Forelimb muscle (tissue), 1 donor: ENCODE data around the gene GRK7. TPM values are rescaled to one million over a fixed set of nuclear protein-coding genes. Genes with fewer than 3 reads are reported as not detected.
"Not testable (repeated sequence)": the region's sequence is repeated elsewhere in the genome, so short reads cannot be mapped to it uniquely, and the experiment has no call there.

Experiments
- DNase-seq: peaks from one replicate; pipeline ENCODE4 v3.0.0-alpha.2; 2013; ENCODE audit warnings: low read depth
- polyA plus RNA-seq: library from polyadenylated mRNA; unstranded; fragments of 120-200 nt; gene quantifications from one replicate; pipeline ENCODE4 v1.2.1, GENCODE V29; 2013; ENCODE audit not compliant: insufficient read length

Gene GRK7
- polyA plus RNA-seq, 1 donor: 0.10 TPM

DNA sequence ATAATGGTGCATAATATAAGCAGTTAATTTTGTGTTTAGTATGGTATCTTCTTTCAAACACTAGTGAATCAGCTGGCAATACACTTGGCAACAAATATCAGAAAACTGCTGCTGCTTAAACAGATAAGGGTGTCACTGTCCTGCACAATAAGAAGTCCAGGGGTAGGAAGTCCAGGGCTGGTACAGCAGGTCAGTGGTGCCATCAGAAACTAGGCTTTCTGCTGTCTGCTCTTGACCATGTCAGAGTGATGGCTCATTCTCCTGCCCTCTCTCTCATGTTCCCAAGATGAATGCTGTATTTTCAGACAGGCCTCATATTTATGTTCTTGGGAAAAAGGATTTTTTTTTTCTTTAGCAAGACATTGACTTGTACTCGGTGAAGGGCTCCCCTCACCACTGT lies 9.2 kb upstream of the GRK7 start:
- no peak for DNase-seq

DNA sequence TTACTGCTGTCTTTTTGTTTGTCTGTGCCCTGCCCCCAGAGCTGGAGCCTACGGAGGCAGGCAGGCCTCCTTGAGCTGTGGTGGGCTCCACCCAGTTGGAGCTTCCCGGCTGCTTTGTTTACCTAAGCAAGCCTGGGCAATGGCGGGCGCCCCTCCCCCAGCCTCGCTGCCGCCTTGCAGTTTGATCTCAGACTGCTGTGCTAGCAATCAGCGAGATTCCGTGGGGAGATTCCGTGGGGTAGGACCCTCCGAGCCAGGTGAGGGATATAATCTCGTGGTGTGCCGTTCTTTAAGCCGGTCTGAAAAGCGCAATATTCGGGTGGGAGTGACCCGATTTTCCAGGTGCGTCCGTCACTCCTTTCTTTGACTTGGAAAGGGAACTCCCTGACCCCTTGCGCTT lies 656 bp upstream of the GRK7 start:
- not testable (repeated sequence) for DNase-seq

DNA sequence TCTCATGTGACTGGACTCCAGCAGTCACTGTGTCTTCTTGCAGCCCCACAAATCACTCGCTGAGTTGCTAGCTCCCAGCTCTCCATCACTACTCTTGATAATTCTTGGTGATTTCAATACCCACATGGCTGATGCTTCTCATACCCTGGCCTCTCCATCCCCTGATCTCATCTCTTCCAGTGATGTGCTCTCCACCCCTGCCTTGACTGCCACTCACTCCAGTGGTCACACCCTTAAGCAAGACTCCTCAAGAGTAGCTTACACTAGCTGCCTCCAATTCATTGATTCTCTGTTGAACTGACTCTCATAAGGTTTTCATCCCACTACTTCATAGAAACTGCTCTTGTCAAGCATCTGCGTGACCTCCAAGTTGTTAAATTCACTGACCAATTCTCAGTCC lies 837 bp downstream of the GRK7 start:
- DNase-seq: no peak

DNA sequence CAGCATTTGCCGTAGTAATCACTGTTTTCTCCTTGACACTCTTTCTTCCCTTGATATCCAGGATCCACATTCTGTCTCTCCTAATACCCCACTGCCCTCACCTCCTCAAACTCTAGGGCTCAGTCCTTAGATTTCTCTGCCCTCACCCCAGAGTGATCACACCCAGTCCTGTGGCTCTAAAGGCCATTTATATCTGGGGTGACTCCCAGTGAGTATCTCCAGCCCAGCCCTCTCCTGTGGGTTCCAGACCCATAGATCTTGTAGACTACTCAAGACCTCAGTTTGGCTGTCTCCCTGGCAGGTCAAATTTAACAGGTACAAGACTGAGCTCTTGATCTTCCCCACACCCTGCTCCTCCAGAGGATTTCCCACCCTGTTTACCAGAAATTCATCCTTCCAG lies 1.3 kb downstream of the GRK7 start:
- DNase-seq: no peak

DNA sequence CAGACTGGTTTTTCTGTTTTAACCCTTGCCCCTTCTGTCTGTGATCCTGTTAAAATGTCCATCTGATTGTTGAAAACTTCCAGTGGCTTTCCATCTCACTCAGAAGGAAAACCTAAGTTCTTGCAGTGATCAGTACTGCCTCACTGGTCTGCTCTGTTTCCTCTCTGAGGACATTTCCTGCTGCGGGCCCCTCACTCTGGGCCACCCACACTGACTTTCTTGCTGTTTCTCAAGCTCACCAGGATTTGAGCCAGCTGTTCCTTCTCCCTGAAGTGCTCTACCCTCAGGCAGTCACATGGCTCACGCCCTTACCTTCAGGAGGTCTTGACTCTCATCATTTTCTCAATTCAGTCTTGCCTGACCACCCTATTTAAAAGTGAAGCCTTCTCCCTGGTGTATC lies 1.8 kb downstream of the GRK7 start:
- DNase-seq: no peak

DNA sequence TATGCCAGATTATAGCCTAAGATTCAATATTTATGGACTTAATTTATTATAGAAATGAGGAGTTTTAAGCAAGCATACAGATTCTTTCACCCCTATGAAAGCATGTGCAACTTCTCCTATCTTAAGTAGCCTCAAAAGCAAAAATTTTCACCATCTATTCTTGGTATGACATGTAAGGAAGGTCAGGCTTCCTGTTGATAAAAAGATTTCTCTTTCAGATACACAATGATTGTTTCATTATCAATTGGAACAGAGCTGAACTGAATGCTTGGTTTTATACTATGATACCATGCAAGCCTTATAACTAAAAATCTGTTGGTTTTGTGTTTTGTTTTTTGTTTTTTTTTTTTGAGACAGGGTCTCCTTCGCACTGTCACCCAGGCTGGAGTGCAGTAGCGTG lies 3.9 kb downstream of the GRK7 start:
- no peak for DNase-seq

DNA sequence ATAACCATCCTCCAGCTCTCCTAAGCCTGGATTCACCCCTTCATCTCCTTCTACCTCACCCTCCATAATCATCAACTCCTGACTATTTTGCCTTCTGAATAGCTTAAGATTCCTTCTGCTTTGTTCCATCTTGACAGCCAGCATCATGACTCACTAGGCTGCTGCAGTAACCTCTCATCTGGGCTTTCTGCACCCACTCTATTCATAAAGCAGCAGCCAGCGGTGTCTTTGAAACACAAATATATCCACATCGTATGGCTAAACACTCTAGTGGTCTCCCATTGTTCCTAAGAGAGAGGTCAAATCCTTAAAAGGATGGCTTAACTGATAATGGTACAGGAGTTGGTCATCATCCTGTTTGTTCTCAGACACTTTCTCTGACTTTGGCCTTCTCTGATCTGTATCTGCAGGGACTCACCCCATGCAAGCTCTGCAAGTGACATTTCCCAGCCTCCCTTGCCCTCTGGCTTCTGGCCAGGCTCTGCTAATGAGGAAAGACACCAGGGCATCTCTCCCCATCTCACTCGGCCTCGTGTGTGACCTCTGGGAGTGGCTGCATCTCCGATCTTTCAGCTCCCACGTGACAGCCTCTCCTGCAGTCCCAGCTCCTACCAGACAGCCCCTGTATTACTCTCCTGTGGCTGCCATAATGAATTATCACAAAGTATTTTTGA lies 6.2 kb downstream of the GRK7 start:
- no peak for DNase-seq

DNA sequence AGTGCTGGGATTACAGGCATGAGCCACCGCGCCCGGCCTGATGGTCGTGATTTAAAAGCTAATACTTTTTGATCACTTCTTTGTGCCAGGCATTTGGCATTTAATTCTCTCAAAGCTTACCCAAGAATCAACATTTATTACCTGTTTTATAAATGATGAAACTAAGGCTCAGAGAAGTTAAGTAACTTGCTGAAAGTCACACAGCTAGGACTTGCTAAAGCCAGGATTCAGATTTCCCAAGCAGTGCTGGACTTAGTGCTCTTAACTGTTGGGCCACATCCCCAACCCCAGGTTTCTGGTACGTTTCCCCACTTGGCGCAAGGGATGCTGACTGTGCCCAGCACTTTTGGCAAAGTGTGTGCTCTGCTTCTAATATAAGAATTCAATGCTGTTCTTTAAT lies 10.5 kb downstream of the GRK7 start:
- DNase-seq: no peak

DNA sequence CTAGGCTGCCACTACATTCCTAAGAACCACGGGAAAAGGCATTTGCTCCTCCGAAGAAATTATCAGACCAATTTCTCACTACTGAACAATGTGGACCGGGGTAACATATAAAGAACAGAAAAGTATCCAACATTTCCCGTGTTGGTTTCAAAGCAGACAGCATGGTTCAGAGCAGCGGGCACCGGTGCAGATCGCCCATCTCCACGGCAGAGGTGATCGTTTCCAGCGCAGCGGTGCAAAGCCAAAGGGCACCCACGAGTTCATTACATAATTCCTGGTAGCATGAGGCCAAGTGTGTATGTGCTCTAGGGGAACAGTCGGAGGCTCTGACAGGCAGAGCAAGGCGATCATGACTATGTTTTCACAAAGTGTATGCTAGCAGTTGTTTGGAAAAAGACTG lies 13.2 kb downstream of the GRK7 start:
- no peak for DNase-seq

DNA sequence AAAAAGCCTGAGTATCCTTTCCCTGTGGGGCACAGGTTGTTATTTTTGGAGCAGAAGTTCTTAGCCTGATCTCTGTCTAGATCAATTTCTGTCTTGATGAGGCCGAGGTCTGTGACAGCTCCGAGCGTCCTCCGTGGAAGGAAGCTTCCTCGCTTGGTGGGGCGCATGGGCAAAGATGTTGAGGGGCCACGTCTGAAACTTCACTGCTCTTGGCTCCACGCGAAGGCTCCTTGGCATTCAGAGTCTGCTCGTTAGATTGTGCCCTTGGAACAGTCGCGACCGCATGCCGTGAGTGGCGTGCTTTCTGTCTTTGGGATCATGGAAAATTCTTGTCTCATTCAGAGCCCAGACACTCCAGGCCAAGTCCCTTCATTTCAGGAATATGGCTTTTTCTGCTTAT lies 13.7 kb downstream of the GRK7 start:
- DNase-seq: no peak

DNA sequence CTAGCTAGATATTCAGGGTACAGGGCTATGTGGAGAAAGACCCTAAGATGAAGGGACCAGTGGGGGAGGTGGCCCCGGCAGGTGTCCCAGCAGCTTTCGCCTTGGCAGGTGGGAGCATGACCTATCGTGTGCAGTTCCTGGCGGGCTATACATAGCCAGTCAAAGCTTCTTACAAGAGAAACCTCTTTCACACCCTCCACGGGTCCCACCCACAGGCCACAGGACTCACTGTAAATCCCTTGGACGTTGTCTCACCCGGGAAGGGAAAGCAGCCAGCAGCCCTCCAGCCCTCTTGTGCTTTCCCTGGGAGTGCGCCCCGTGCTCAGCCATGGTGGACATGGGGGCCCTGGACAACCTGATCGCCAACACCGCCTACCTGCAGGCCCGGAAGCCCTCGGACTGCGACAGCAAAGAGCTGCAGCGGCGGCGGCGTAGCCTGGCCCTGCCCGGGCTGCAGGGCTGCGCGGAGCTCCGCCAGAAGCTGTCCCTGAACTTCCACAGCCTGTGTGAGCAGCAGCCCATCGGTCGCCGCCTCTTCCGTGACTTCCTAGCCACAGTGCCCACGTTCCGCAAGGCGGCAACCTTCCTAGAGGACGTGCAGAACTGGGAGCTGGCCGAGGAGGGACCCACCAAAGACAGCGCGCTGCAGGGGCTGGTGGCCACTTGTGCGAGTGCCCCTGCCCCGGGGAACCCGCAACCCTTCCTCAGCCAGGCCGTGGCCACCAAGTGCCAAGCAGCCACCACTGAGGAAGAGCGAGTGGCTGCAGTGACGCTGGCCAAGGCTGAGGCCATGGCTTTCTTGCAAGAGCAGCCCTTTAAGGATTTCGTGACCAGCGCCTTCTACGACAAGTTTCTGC lies 15.0 kb downstream of the GRK7 start:
- no peak for DNase-seq

DNA sequence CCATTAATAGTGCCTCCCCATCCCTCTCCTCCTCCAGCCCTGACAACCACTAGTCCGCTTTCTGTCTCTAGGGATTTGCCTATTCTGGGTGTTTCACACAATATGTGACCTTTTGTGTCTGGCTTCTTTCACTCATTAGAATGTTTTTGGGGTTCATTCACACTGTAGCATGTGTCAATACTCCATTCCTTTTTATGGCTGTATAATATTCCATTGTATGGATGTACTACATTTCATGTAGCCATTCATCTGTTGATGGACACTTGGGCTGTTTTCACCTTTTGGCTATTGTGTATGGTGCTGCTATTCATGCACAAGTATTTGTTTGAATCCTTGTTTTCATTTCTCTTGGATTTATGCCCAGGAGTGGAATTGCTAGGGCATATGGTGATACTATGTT lies 16.5 kb downstream of the GRK7 start:
- DNase-seq: no peak

DNA sequence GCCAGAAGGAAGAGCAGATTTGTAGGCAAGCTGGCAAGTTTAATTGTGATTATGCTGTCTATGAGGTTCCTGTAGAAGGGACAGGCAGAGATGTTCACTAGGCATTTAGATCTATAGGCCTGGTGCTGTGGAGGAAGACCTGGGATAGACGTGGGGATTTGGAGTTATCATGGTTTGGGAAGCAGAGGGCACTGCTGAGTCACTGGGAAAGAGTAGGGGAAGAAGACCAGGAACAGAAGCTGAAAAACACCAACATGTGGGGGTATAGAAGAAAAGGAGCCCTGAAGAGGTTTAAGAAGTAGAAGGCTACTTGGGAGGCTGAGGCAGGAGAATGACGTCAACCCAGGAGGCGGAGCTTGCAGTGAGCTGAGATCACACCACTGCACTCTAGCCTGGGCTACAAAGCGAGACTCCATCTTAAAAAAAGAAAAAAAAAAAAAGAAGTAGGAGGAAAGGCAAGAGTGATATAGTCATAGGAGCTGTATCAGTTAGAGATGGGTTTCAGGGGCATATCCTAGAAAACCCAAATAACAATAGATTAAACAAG lies 19.3 kb downstream of the GRK7 start:
- DNase-seq: no peak

DNA sequence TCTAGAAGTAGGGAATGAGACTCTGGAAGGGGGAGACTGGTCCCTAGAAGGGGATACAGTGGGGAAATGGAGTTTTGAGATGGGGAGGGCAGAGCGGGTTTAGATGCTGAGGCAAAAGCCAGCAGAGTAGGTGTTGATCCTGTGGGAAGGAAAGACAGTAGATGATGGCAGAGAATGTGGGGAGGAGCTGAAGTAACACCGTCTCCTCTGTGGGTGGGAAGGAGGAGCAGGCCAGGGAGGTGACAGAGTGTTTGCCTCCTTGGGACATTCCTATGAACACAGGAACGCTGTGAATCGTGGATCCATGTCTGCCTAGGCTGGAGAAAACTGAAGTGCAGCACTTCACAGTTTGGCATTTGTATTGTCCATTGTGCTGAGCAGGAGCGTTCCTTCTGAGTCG lies 20.4 kb downstream of the GRK7 start:
- DNase-seq: no peak

DNA sequence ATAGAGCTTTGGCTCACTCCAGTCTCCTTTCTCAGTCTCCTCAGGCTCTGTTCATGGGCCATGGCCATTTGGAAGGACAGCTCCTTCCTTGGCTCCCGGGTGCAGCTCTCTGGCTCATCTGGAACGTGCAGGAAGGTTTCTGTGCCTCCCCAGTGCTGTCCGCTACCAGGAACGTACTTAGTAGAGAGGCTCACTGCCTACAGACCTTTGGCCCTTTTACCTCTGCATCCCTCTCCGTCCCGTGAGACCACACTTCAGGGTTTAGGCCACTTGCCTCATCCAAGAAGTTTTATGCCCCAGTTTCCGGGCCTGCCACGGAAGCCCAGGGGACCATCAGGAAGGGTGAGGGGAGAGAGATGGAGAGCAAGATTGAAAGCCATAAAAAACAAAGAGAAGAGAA lies 20.9 kb downstream of the GRK7 start:
- no peak for DNase-seq

DNA sequence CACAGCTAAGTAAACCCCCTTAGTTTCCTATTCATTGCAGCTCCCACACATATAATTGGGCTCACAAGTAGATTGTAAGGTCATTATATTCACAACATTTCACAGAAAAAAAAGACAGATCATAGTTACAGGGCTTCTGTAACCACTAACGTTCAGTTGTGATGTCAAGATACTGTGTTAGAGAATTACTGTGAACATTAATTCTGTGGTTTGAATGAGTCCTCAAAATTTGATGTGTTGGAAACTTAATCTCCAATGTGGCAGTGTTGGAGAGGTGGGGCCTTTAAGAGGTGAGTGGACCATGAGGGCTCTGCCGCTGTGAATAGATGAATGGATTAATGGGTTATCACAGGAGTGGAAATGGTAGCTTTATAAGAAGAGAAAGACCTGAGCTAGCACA lies 21.3 kb downstream of the GRK7 start:
- no peak for DNase-seq

DNA sequence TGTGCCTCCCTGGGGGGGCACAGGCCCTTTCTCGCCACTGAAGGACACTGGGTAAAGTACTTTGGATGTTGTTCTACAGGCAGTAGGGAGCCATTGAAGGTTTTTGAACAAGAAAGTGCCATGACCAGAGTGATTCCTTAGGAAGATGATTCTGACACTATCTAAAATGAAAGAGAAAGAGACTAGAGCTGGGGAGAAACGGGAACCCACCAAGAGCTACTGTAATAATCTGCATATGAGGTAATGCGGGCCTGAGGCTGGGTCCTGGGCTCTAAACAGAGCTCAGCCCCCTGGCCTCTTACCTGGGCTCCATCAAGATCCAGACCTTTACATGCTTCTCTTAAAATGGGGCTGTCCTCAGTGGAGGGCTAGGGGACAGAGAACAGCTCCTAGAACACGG lies 24.9 kb downstream of the GRK7 start:
- no peak for DNase-seq

DNA sequence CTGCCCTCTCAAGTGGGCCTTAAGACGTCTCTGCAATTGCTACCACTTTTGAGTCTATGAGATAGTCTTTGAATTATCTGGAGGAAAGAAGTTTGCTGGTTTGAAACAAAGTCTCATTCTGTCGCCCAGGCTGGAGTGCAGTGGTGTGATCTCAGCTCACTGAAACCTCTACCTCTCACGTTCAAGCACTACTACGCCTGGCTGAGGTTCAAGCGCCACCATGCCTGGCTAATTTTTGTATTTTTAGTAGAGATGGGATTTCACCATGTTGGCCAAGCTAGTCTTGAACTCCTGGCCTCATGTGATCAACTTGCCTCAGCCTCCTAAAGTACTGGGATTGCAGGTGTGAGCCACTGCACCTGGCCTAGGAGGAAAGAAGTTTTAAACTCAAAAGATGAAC lies 25.5 kb downstream of the GRK7 start:
- not testable (repeated sequence) for DNase-seq

DNA sequence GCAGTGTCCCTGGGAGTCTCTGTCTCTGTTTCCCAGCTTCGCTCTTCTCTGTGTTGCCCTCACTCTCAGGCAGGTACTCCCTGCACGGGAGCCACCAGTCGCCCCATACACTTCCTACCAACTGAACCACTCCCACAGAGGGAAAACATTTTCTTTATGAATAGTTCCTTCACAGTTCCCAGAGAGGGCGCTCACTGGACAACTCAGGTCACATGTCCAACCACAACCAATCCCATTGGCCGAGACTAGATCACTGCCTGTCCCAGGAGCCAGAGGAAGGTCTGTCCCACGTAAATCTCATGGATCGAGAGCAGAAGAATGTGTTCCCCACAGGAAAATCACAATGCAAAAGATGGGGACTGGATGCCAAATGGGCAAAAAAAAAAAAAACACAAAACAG lies 26.1 kb downstream of the GRK7 start:
- DNase-seq: no peak

DNA sequence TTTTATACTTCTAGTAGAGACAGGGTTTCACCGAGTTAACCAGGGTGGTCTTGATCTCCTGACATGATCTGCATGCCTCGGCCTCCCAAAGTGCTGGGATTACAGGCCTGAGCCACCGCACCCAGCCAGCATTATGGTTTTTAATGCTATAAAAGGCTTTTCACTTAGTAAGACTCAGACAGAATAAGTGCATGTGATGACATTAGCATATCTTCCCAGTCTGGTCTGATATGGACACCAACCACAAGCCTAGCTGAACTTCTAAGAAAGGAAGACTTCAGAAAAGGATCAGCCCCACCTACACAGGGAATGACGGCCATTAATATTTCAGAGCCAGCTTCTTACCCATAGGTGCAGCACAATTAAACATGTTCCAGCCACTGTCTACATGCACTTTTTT lies 27.0 kb downstream of the GRK7 start:
- no peak for DNase-seq

DNA sequence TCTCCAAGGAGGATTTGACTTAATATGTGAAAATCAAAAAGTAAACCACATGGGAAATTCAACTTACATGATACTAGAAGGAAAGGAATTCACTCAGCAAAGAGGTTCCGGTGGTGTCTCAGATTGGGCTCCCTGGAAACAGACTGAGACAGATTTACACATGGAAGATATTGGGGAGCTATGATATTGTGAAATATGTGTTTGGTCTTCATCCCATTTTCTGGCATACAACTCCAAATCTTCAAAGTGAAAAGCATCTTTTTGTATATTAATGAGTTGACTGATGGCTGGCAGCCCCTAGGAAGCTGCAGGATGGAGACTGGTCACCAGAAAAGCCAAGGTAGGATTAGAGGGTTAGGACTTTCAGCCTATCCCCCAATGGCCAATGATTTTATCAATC lies 29.3 kb downstream of the GRK7 start:
- DNase-seq: no peak

DNA sequence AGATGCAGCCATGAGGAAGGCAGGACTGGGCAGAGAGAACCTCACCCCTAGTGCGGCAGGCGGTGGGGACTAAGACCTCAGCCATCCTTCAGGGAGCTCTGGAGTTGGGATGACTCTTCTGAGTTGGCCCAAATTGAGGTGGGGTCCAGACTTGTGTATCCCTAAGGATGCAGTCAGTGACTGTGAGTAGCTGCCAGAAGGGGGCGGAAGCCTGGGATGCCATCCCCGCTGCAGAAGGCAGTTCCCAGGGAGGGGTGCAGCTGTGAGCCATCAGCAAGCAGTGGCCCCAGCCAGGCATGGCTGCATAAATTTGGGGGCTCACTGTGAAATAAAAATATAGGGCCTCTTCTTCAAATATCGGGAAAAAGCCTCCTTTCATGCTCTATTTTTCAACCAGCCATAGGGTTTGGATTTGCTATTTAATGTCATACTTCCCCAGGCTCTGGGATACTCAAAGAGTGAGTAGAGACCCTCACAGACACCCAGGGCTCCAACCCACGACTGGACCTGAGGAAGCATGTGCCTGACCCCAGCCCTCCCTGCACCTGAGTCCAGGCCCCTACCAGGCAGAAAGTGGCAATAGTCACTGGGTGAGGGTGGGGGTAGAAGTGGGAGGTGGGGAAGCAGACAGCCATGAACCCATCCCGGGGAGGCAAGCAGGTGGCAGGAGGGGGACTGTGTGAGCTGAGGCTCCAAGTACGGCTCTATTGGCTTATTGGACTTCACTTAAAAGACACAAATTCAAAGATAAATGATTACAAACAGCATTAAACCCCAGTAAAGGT lies 30.5 kb downstream of the GRK7 start:
- no peak for DNase-seq
